Measurements from ENCODE around the gene CELF1.

Gene CELF1

GRCh38 chr11:47417712-47418111 is 135.2 kb downstream of the CELF1 start:
- no peak for DNase-seq (ENCODE audit: low spot score)

- no peak for DNase-seq (ENCODE audit: low spot score)
Measured at GRCh38 chr11:47415949-47416472, 136.9 kb downstream of the CELF1 start.
